Measurements from ENCODE around the gene IPO5. TPM values are rescaled to one million over a fixed set of nuclear protein-coding genes. Genes with fewer than 3 reads are reported as not detected.

The IPO5 gene
- total and polyA plus RNA-seq, 2 donors from 2014 or later, result 32.2 to 92.0 TPM

- Histone ChIP-seq H3K4me1 (ENCODE audit: control insufficient read depth in 2 of 3, insufficient read depth in 2 of 3, low read depth in 1 of 3, low read length in 3 of 3) (no peaks in the 10 kb centered on the region), H3K36me3 (ENCODE audit: control insufficient read depth in 2 of 3, insufficient read depth in 3 of 3, low read length in 3 of 3) (no peaks in the 10 kb centered on the region), H3K4me3 (ENCODE audit: low read length in 3 of 3) (no peak overlapping the region), H3K27ac (ENCODE audit: low read depth in 2 of 2, low read length in 2 of 2) (no peak overlapping the region), H3K9me3 (ENCODE audit: control insufficient read depth in 2 of 3, insufficient read depth in 1 of 3, low read length in 3 of 3) (no peaks in the 10 kb centered on the region), H3K9ac (ENCODE audit: low read length in 3 of 3) (no peak overlapping the region), H3K27me3 (ENCODE audit: control insufficient read depth, insufficient read depth, low read length) (no peaks in the 10 kb centered on the region)
- no peak for TF ChIP-seq CTCF (IDR thresholded peaks at IDR 0.05; ENCODE audit: borderline replicate concordance, extremely low read depth, insufficient read depth)
- intact Hi-C loops (cut with DNase I), result no loop called here
- DNase-seq, result no peak
- FAIRE-seq, result no peak
Observed at GRCh38 chr13:98059276-98059675, 105.8 kb downstream of the IPO5 start.

GRCh38 chr13:98060282-98060681, 106.8 kb downstream of the IPO5 start:
- TF ChIP-seq CTCF (IDR thresholded peaks at IDR 0.05; ENCODE audit: borderline replicate concordance, extremely low read depth, insufficient read depth), result no peak
- intact Hi-C loops (cut with DNase I), result no loop called here
- FAIRE-seq, result no peak

GRCh38 chr13:98065468-98065867, 112.0 kb downstream of the IPO5 start:
- no peaks in the 10 kb centered on the region for H3K36me3 ChIP-seq (ENCODE audit: control insufficient read depth in 2 of 3, insufficient read depth in 3 of 3, low read length in 3 of 3)
- intact Hi-C loops (cut with DNase I), result no loop called here
- DNase-seq, result no peak
- no peak overlapping the region for H3K4me3 ChIP-seq (ENCODE audit: low read length in 3 of 3)
- no peak overlapping the region for H3K27ac ChIP-seq (ENCODE audit: low read depth in 2 of 2, low read length in 2 of 2)
- no peaks in the 10 kb centered on the region for H3K4me1 ChIP-seq (ENCODE audit: control insufficient read depth in 2 of 3, insufficient read depth in 2 of 3, low read depth in 1 of 3, low read length in 3 of 3)
- FAIRE-seq, result no peak
- H3K27me3 ChIP-seq (ENCODE audit: control insufficient read depth, insufficient read depth, low read length), result no peaks in the 10 kb centered on the region
- H3K9me3 ChIP-seq (ENCODE audit: control insufficient read depth in 2 of 3, insufficient read depth in 1 of 3, low read length in 3 of 3), result no peaks in the 10 kb centered on the region
- no peak for TF ChIP-seq CTCF (IDR thresholded peaks at IDR 0.05; ENCODE audit: borderline replicate concordance, extremely low read depth, insufficient read depth)
- H3K9ac ChIP-seq (ENCODE audit: low read length in 3 of 3), result no peak overlapping the region

More at GRCh38 chr13:98060282-98060681, 106.8 kb downstream of the IPO5 start:
- Histone ChIP-seq H3K36me3 (ENCODE audit: control insufficient read depth in 2 of 3, insufficient read depth in 3 of 3, low read length in 3 of 3) (no peaks in the 10 kb centered on the region), H3K27ac (ENCODE audit: low read depth in 2 of 2, low read length in 2 of 2) (no peak overlapping the region), H3K4me1 (ENCODE audit: control insufficient read depth in 2 of 3, insufficient read depth in 2 of 3, low read depth in 1 of 3, low read length in 3 of 3) (no peaks in the 10 kb centered on the region), H3K9ac (ENCODE audit: low read length in 3 of 3) (no peak overlapping the region), H3K27me3 (ENCODE audit: control insufficient read depth, insufficient read depth, low read length) (no peaks in the 10 kb centered on the region), H3K9me3 (ENCODE audit: control insufficient read depth in 2 of 3, insufficient read depth in 1 of 3, low read length in 3 of 3) (no peaks in the 10 kb centered on the region), H3K4me3 (ENCODE audit: low read length in 3 of 3) (no peak overlapping the region)
- DNase-seq, result no peak

- TF ChIP-seq CTCF (IDR thresholded peaks at IDR 0.05; ENCODE audit: borderline replicate concordance, extremely low read depth, insufficient read depth), result no peak
- intact Hi-C loops (cut with DNase I), result no loop called here
- FAIRE-seq (no peak), DNase-seq (no peak)
- Histone ChIP-seq H3K9me3 (ENCODE audit: control insufficient read depth in 2 of 3, insufficient read depth in 1 of 3, low read length in 3 of 3) (no peaks in the 10 kb centered on the region), H3K4me1 (ENCODE audit: control insufficient read depth in 2 of 3, insufficient read depth in 2 of 3, low read depth in 1 of 3, low read length in 3 of 3) (no peaks in the 10 kb centered on the region), H3K9ac (ENCODE audit: low read length in 3 of 3) (no peak overlapping the region), H3K27me3 (ENCODE audit: control insufficient read depth, insufficient read depth, low read length) (no peaks in the 10 kb centered on the region), H3K36me3 (ENCODE audit: control insufficient read depth in 2 of 3, insufficient read depth in 3 of 3, low read length in 3 of 3) (no peaks in the 10 kb centered on the region), H3K27ac (ENCODE audit: low read depth in 2 of 2, low read length in 2 of 2) (no peak overlapping the region), H3K4me3 (ENCODE audit: low read length in 3 of 3) (no peak overlapping the region)
Observed at GRCh38 chr13:98066636-98067035, 113.2 kb downstream of the IPO5 start.
